WTC11 (cell line): Measurements from ENCODE around the gene LTB.

Experiments used
- ESRRA ChIP-seq: sonication (generic); formaldehyde crosslinking; IDR thresholded peaks from 2 replicates; pipeline ENCODE4 v1.8.1; 2022; ENCODE audit warnings: mild to moderate bottlenecking, missing genetic modification reagents, borderline replicate concordance
- SP1 ChIP-seq: sonication (generic); formaldehyde crosslinking; conservative IDR thresholded peaks from 2 replicates; pipeline ENCODE4 v1.8.1; 2022; ENCODE audit warnings: missing genetic modification reagents
- ZNF121 ChIP-seq: sonication (generic); formaldehyde crosslinking; IDR thresholded peaks from 2 replicates; pipeline ENCODE4 v1.8.0; 2023; ENCODE audit warnings: missing genetic modification reagents
- TF ChIP-seq, protein P1 (sequence below): sonication (generic); formaldehyde crosslinking; IDR thresholded peaks from 2 replicates; pipeline ENCODE4 v1.8.0; 2022; ENCODE audit warnings: mild to moderate bottlenecking, missing genetic modification reagents
- TF ChIP-seq, protein P2 (sequence below): fragments of 200-600 bp; IDR thresholded peaks from 2 replicates; pipeline ENCODE4 v1.8.0; 2022; ENCODE audit warnings: antibody characterized with exemption
- TF ChIP-seq, protein P3 (sequence below): sonication (generic); formaldehyde crosslinking; IDR thresholded peaks from 2 replicates; pipeline ENCODE4 v1.8.0; 2023; ENCODE audit warnings: mild to moderate bottlenecking, missing genetic modification reagents

DNA sequence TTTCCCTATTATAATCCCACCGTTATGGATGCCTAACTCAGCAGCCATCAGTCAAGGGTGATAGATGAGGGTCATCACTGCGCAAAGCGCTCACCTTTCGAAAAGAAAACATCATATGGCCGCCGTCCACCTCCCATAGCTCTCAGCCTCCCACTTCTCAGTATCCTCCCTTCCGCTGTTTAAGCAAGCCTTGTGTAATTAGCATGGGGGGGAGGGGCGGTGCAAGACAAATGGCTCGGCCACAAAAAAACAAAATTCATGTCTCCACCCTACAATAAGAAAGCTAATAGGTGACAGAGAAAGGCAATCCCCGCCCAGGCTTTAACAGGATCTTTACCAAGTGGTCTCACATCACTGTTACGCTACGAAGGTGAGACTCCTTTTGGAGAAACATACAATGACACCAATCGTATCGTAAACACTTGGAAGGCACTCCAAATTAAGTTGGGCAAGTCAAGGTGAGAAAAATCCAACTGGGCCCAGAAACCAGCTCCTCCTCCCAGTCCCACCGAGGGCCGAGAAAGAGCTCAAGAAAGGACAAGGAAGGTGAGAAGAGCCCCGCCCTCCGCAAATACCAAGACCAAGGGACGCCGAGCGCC is 41.1 kb downstream of the LTB start:
- no peak for TF ChIP-seq SP1 (CRISPR knock-in tag)
- TF ChIP-seq, protein P1, sequence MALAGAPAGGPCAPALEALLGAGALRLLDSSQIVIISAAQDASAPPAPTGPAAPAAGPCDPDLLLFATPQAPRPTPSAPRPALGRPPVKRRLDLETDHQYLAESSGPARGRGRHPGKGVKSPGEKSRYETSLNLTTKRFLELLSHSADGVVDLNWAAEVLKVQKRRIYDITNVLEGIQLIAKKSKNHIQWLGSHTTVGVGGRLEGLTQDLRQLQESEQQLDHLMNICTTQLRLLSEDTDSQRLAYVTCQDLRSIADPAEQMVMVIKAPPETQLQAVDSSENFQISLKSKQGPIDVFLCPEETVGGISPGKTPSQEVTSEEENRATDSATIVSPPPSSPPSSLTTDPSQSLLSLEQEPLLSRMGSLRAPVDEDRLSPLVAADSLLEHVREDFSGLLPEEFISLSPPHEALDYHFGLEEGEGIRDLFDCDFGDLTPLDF, result no peak
- TF ChIP-seq, protein P2, sequence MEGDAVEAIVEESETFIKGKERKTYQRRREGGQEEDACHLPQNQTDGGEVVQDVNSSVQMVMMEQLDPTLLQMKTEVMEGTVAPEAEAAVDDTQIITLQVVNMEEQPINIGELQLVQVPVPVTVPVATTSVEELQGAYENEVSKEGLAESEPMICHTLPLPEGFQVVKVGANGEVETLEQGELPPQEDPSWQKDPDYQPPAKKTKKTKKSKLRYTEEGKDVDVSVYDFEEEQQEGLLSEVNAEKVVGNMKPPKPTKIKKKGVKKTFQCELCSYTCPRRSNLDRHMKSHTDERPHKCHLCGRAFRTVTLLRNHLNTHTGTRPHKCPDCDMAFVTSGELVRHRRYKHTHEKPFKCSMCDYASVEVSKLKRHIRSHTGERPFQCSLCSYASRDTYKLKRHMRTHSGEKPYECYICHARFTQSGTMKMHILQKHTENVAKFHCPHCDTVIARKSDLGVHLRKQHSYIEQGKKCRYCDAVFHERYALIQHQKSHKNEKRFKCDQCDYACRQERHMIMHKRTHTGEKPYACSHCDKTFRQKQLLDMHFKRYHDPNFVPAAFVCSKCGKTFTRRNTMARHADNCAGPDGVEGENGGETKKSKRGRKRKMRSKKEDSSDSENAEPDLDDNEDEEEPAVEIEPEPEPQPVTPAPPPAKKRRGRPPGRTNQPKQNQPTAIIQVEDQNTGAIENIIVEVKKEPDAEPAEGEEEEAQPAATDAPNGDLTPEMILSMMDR, result no peak
- TF ChIP-seq ESRRA (CRISPR knock-in tag), result no peak
- no peak for TF ChIP-seq ZNF121 (CRISPR knock-in tag)
- TF ChIP-seq, protein P3, sequence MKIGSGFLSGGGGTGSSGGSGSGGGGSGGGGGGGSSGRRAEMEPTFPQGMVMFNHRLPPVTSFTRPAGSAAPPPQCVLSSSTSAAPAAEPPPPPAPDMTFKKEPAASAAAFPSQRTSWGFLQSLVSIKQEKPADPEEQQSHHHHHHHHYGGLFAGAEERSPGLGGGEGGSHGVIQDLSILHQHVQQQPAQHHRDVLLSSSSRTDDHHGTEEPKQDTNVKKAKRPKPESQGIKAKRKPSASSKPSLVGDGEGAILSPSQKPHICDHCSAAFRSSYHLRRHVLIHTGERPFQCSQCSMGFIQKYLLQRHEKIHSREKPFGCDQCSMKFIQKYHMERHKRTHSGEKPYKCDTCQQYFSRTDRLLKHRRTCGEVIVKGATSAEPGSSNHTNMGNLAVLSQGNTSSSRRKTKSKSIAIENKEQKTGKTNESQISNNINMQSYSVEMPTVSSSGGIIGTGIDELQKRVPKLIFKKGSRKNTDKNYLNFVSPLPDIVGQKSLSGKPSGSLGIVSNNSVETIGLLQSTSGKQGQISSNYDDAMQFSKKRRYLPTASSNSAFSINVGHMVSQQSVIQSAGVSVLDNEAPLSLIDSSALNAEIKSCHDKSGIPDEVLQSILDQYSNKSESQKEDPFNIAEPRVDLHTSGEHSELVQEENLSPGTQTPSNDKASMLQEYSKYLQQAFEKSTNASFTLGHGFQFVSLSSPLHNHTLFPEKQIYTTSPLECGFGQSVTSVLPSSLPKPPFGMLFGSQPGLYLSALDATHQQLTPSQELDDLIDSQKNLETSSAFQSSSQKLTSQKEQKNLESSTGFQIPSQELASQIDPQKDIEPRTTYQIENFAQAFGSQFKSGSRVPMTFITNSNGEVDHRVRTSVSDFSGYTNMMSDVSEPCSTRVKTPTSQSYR (CRISPR knock-in tag), result no peak
